HEK293T (cell line): ENCODE results near the gene CADPS.

Experiments
- ARNT ChIP-seq: fragments of 450-650 bp; IDR thresholded peaks from 2 replicates; pipeline ENCODE4 v1.6.1; 2017; ENCODE audit warnings: mild to moderate bottlenecking
- BHLHE40 ChIP-seq: fragments of 450-650 bp; IDR thresholded peaks from 2 replicates; pipeline ENCODE4 v1.6.1; 2016; ENCODE audit warnings: mild to moderate bottlenecking, moderate library complexity, borderline replicate concordance
- CTBP1 ChIP-seq: fragments of 450-650 bp; IDR thresholded peaks from 2 replicates; pipeline ENCODE4 v1.6.1; 2016; ENCODE audit warnings: borderline replicate concordance
- ELF4 ChIP-seq: fragments of 450-650 bp; IDR thresholded peaks from 2 replicates; pipeline ENCODE4 v1.6.1; 2017; ENCODE audit warnings: antibody characterized with exemption
- FOXA1 ChIP-seq: fragments of 450-650 bp; IDR thresholded peaks from 2 replicates; pipeline ENCODE4 v1.6.1; 2016; ENCODE audit warnings: mild to moderate bottlenecking
- FOXM1 ChIP-seq: fragments of 450-650 bp; IDR thresholded peaks from 2 replicates; pipeline ENCODE4 v1.6.1; 2017; ENCODE audit warnings: mild to moderate bottlenecking, borderline replicate concordance
- L3MBTL2 ChIP-seq: fragments of 450-650 bp; conservative IDR thresholded peaks from 2 replicates; pipeline ENCODE4 v1.6.1; 2016; ENCODE audit warnings: mild to moderate bottlenecking
- LEF1 ChIP-seq: fragments of 450-650 bp; IDR thresholded peaks from 2 replicates; pipeline ENCODE4 v1.6.1; 2017; ENCODE audit warnings: mild to moderate bottlenecking, borderline replicate concordance
- NFRKB ChIP-seq: fragments of 450-650 bp; IDR thresholded peaks from 2 replicates; pipeline ENCODE4 v1.6.1; 2016; ENCODE audit warnings: mild to moderate bottlenecking, moderate library complexity
- SP1 ChIP-seq: fragments of 450-650 bp; IDR thresholded peaks from 2 replicates; pipeline ENCODE4 v1.6.1; 2017
- SUZ12 ChIP-seq: fragments of 450-650 bp; IDR thresholded peaks from 2 replicates; pipeline ENCODE4 v1.6.1; 2016; ENCODE audit warnings: mild to moderate bottlenecking
- TARDBP ChIP-seq: fragments of 450-650 bp; IDR thresholded peaks from 2 replicates; pipeline ENCODE4 v1.6.1; 2016
- ZNF384 ChIP-seq: fragments of 450-650 bp; IDR thresholded peaks from 2 replicates; pipeline ENCODE4 v1.6.1; 2016
- TF ChIP-seq, protein P1 (sequence below): fragments of 450-650 bp; IDR thresholded peaks from 2 replicates; pipeline ENCODE4 v1.6.1; 2016

DNA sequence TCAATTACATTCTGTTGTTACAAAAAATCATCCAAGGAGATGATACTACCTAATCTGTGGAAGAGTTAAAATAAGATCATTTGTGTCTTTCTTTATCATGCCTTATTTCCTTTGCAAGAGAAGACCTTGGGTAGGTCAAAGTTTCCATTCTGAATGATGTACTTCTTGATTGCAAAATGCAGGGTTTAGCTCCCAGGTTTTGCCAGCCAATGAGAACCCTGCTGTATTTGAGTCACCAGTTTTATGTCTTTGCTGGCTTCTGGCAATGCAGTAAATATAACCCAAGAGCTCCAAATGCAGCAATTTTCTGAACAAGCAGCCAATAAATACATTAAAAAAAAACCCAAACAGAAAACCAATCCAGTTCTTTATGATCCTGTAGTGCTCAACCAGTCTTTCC is 204.9 kb downstream of the CADPS start:
- TF ChIP-seq ZNF384 (no peak), FOXM1 (no peak), L3MBTL2 (no peak), ELF4 (no peak), LEF1 (no peak), TARDBP (no peak), FOXA1 (no peak), SUZ12 (no peak), SP1 (no peak), CTBP1 (no peak), NFRKB (no peak), ARNT (no peak), BHLHE40 (no peak)
- TF ChIP-seq, protein P1, sequence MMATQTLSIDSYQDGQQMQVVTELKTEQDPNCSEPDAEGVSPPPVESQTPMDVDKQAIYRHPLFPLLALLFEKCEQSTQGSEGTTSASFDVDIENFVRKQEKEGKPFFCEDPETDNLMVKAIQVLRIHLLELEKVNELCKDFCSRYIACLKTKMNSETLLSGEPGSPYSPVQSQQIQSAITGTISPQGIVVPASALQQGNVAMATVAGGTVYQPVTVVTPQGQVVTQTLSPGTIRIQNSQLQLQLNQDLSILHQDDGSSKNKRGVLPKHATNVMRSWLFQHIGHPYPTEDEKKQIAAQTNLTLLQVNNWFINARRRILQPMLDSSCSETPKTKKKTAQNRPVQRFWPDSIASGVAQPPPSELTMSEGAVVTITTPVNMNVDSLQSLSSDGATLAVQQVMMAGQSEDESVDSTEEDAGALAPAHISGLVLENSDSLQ, result no peak
